A673 (cell line): ENCODE measurements around the gene UFD1.

Experiments used
- EZH2 ChIP-seq: fragments of 200-600 bp; sonication (generic); IDR thresholded peaks from 2 replicates; pipeline ENCODE4 v1.6.1; 2017; ENCODE audit warnings: borderline replicate concordance, low read depth, mild to moderate bottlenecking, mixed read lengths, antibody characterized with exemption, low read length; ENCODE audit not compliant: poor library complexity, severe bottlenecking
- TF ChIP-seq, protein P1 (sequence below): fragments of 300-800, 200-600 bp; sonication (generic); conservative IDR thresholded peaks from 2 replicates; pipeline ENCODE4 v1.5.1; 2017; ENCODE audit warnings: low read depth, mild to moderate bottlenecking, antibody characterized with exemption, low read length, moderate library complexity, mixed read lengths

- TF ChIP-seq EZH2, result no peak
- TF ChIP-seq, protein P1, sequence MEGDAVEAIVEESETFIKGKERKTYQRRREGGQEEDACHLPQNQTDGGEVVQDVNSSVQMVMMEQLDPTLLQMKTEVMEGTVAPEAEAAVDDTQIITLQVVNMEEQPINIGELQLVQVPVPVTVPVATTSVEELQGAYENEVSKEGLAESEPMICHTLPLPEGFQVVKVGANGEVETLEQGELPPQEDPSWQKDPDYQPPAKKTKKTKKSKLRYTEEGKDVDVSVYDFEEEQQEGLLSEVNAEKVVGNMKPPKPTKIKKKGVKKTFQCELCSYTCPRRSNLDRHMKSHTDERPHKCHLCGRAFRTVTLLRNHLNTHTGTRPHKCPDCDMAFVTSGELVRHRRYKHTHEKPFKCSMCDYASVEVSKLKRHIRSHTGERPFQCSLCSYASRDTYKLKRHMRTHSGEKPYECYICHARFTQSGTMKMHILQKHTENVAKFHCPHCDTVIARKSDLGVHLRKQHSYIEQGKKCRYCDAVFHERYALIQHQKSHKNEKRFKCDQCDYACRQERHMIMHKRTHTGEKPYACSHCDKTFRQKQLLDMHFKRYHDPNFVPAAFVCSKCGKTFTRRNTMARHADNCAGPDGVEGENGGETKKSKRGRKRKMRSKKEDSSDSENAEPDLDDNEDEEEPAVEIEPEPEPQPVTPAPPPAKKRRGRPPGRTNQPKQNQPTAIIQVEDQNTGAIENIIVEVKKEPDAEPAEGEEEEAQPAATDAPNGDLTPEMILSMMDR, result no peak
Observed at GRCh38 chr22:19507534-19507861, 28.5 kb upstream of the UFD1 start.
